IPS DF 6.9 (cell line): ENCODE measurements around the gene UCK1.
A peak's percentile ranks its signal among the peaks of the same experiment; 100 is the strongest.

ENCODE experiments used
- DNase-seq: peaks from one replicate; pipeline ENCODE4 v3.0.0-alpha.2; 2013; ENCODE audit warnings: low read depth, low spot score
- H3K27ac ChIP-seq: one replicate; pipeline ENCODE4 v1.5.1; 2013; ENCODE audit warnings: low read length, control low read depth
- H3K27me3 ChIP-seq: 2 replicates; pipeline ENCODE4 v1.6.1; 2013; ENCODE audit warnings: mild to moderate bottlenecking, low read length; ENCODE audit not compliant: control insufficient read depth, insufficient read depth
- H3K36me3 ChIP-seq: 2 replicates; pipeline ENCODE4 v1.6.1; 2013; ENCODE audit warnings: low read length; ENCODE audit not compliant: control insufficient read depth, insufficient read depth
- H3K4me1 ChIP-seq: 2 replicates; pipeline ENCODE4 v1.6.1; 2013; ENCODE audit warnings: low read length; ENCODE audit not compliant: control insufficient read depth, insufficient read depth
- H3K4me3 ChIP-seq: 2 replicates; pipeline ENCODE4 v1.5.1; 2013; ENCODE audit warnings: mild to moderate bottlenecking, low read length
- H3K9me3 ChIP-seq: 2 replicates; pipeline ENCODE4 v1.6.1; 2013; ENCODE audit warnings: low read length, inconsistent platforms; ENCODE audit not compliant: control insufficient read depth, insufficient read depth
- WGBS: extraction: QIAGEN DNeasy Blood & Tissue Kit; methylation state at CpG from one replicate; pipeline ENCODE4 v1.1.7; 2013; ENCODE audit warnings: mixed read lengths, missing lambda C conversion rate; ENCODE audit not compliant: insufficient read length, insufficient coverage; 5-methylcytosine and 5-hydroxymethylcytosine counted together

UCK1 gene

GRCh38 chr9:131530546-131530919 lies 530 bp downstream of the UCK1 start:
- H3K4me3 ChIP-seq: peak overlapping the region; percentile 91
- WGBS: no CpG with 5 or more reads among the region's 29 CpGs
- no peak overlapping the region for H3K27ac ChIP-seq
- peaks cover 29% of the 10 kb centered on the region for H3K36me3 ChIP-seq
- no peaks in the 10 kb centered on the region for H3K9me3 ChIP-seq
- peaks cover 3% of the 10 kb centered on the region; the same call in 1 of the 2 replicates for H3K4me1 ChIP-seq
- DNase-seq: no peak
- H3K27me3 ChIP-seq: no peaks in the 10 kb centered on the region

- Histone ChIP-seq H3K27me3 (no peaks in the 10 kb centered on the region), H3K4me1 (peaks cover 3% of the 10 kb centered on the region; the same call in 1 of the 2 replicates), H3K4me3 (peak overlapping the region; percentile 91; the same call in 1 of the 2 replicates), H3K9me3 (no peaks in the 10 kb centered on the region), H3K36me3 (peaks cover 32% of the 10 kb centered on the region), H3K27ac (no peak overlapping the region)
- DNase-seq: no peak
- WGBS: no CpG with 5 or more reads among the region's 24 CpGs
These were observed 1.2 kb downstream of the UCK1 start for GRCh38 chr9:131529597-131530545.

GRCh38 chr9:131528886-131529505 lies 2.1 kb downstream of the UCK1 start:
- WGBS: no CpG with 5 or more reads among the region's 35 CpGs
- Histone ChIP-seq H3K27ac (no peak overlapping the region), H3K27me3 (no peaks in the 10 kb centered on the region), H3K4me3 (no peak overlapping the region), H3K9me3 (no peaks in the 10 kb centered on the region), H3K4me1 (peaks cover 3% of the 10 kb centered on the region; the same call in 1 of the 2 replicates), H3K36me3 (peaks cover 40% of the 10 kb centered on the region)
- DNase-seq: no peak

- DNase-seq: no peak
- H3K4me3 ChIP-seq: no peak overlapping the region
- no peaks in the 10 kb centered on the region for H3K27me3 ChIP-seq
- H3K9me3 ChIP-seq: no peaks in the 10 kb centered on the region
- no CpG with 5 or more reads among the region's 7 CpGs for WGBS
- H3K36me3 ChIP-seq: peaks cover 42% of the 10 kb centered on the region
- no peak overlapping the region for H3K27ac ChIP-seq
- H3K4me1 ChIP-seq: peaks cover 3% of the 10 kb centered on the region; the same call in 1 of the 2 replicates
These were observed 2.9 kb downstream of the UCK1 start for GRCh38 chr9:131528186-131528585.

- Histone ChIP-seq H3K4me1 (peaks cover 3% of the 10 kb centered on the region; the same call in 1 of the 2 replicates), H3K9me3 (no peaks in the 10 kb centered on the region), H3K36me3 (peaks cover 42% of the 10 kb centered on the region), H3K27ac (no peak overlapping the region), H3K4me3 (no peak overlapping the region), H3K27me3 (no peaks in the 10 kb centered on the region)
- WGBS: no CpG with 5 or more reads among the region's 19 CpGs
- no peak for DNase-seq
These were observed 5.2 kb downstream of the UCK1 start for GRCh38 chr9:131525643-131526565.

- no CpG with 5 or more reads among the region's 23 CpGs for WGBS
These were observed 6.3 kb downstream of the UCK1 start for GRCh38 chr9:131524665-131525315.

GRCh38 chr9:131523451-131524435 lies 7.3 kb downstream of the UCK1 start:
- no peaks in the 10 kb centered on the region for H3K27me3 ChIP-seq
- no peak for DNase-seq
- H3K9me3 ChIP-seq: no peaks in the 10 kb centered on the region
- H3K4me1 ChIP-seq: no peaks in the 10 kb centered on the region; the same call in 1 of the 2 replicates
- no peak overlapping the region for H3K4me3 ChIP-seq
- no CpG with 5 or more reads among the region's 29 CpGs for WGBS
- H3K36me3 ChIP-seq: peaks cover 42% of the 10 kb centered on the region
- no peak overlapping the region for H3K27ac ChIP-seq

More at GRCh38 chr9:131524665-131525315, 6.3 kb downstream of the UCK1 start:
- no peak for DNase-seq
- H3K4me1 ChIP-seq: no peaks in the 10 kb centered on the region; the same call in 1 of the 2 replicates
- H3K27ac ChIP-seq: no peak overlapping the region
- no peaks in the 10 kb centered on the region for H3K27me3 ChIP-seq
- H3K9me3 ChIP-seq: no peaks in the 10 kb centered on the region
- H3K36me3 ChIP-seq: peaks cover 43% of the 10 kb centered on the region
- no peak overlapping the region for H3K4me3 ChIP-seq

GRCh38 chr9:131523086-131523388 lies 8.0 kb downstream of the UCK1 start:
- DNase-seq: no peak
- Histone ChIP-seq H3K27me3 (no peaks in the 10 kb centered on the region), H3K9me3 (no peaks in the 10 kb centered on the region), H3K4me1 (no peaks in the 10 kb centered on the region; the same call in 1 of the 2 replicates), H3K4me3 (no peak overlapping the region), H3K36me3 (peaks cover 37% of the 10 kb centered on the region), H3K27ac (no peak overlapping the region)
- no CpG with 5 or more reads among the region's 9 CpGs for WGBS
